ENCODE measurements around the gene DLG3.
"Not testable (repeated sequence)": the region's sequence is repeated elsewhere in the genome, so short reads cannot be mapped to it uniquely, and the experiment has no call there.

The DLG3 gene

DNA sequence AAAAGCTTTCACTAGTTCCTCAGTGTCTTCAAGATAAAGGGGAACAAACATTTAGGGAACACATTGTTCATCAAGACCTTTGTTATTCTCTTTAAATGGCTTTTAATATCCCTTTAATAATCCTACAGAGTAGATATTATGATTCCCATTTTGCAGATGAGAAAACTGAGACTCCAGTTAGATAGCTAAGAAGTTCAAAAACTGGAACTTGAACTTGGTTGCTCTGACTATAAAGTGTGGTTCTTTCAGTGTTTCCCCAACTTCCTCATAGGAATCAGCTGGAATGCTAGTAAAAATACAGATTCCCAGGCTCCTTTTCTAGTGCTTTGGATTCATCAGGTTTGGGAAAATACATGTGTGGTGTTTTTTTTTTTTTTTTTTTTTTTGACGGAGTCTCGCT lies 37.7 kb downstream of the DLG3 start:
- Histone ChIP-seq H3K4me1 (ENCODE audit: control insufficient read depth, insufficient read depth, low read length) (peaks cover 11% of the 10 kb centered on the region), H3K27me3 (ENCODE audit: control insufficient read depth, insufficient read depth, low read length) (no peaks in the 10 kb centered on the region), H3K4me3 (ENCODE audit: low read length) (no peak overlapping the region), H3K9ac (ENCODE audit: low read length) (no peak overlapping the region), H3K36me3 (ENCODE audit: control insufficient read depth, insufficient read depth, low read length) (no peaks in the 10 kb centered on the region), H3K27ac (ENCODE audit: low read depth, low read length) (no peak overlapping the region)

DNA sequence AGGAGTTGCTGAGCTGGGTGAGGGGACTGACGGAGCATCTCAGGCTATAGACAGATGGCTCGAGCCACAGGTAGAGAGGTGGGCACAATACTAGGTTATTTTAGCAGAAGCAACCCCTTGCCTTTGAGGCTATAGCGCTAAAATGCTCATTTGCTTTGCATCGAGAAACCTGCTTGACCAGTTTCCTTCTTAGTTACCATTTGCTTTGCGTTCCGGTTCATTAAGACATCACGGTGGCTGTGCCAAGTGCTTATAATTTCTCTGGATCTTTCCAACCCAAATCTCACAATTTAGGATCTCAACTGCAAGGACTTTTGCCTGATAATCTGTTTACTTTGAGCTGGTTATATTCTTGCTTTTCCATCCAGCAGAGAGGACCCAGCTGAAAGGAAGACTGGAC lies 40.8 kb downstream of the DLG3 start:
- Histone ChIP-seq H3K27ac (ENCODE audit: low read depth, low read length) (no peak overlapping the region), H3K27me3 (ENCODE audit: control insufficient read depth, insufficient read depth, low read length) (no peaks in the 10 kb centered on the region), H3K9ac (ENCODE audit: low read length) (no peak overlapping the region), H3K36me3 (ENCODE audit: control insufficient read depth, insufficient read depth, low read length) (no peaks in the 10 kb centered on the region), H3K4me3 (ENCODE audit: low read length) (no peak overlapping the region), H3K4me1 (ENCODE audit: control insufficient read depth, insufficient read depth, low read length) (no peaks in the 10 kb centered on the region)

DNA sequence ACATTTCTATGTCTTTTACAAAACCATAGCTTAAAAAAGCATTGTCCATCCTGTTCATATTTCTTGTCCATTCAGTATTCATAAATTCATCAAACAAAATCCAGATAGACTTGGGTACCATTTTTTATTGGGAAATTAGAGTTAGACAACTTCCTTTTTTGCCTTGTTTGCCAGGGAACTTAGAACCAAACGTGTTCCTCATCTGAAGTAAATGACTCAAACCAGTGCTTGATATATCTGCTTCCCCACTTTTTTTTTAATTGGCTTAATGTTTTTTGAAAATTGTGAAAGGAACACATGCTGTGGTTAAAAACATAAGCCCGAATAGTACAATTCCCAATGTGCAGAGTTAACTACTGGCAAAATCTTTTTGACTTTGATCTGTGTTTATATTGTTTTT lies 44.2 kb downstream of the DLG3 start:
- Histone ChIP-seq H3K4me1 (ENCODE audit: control insufficient read depth, insufficient read depth, low read length) (no peaks in the 10 kb centered on the region), H3K4me3 (ENCODE audit: low read length) (no peak overlapping the region), H3K36me3 (ENCODE audit: control insufficient read depth, insufficient read depth, low read length) (peaks cover 3% of the 10 kb centered on the region), H3K27me3 (ENCODE audit: control insufficient read depth, insufficient read depth, low read length) (no peaks in the 10 kb centered on the region), H3K27ac (ENCODE audit: low read depth, low read length) (no peak overlapping the region), H3K9ac (ENCODE audit: low read length) (no peak overlapping the region)

DNA sequence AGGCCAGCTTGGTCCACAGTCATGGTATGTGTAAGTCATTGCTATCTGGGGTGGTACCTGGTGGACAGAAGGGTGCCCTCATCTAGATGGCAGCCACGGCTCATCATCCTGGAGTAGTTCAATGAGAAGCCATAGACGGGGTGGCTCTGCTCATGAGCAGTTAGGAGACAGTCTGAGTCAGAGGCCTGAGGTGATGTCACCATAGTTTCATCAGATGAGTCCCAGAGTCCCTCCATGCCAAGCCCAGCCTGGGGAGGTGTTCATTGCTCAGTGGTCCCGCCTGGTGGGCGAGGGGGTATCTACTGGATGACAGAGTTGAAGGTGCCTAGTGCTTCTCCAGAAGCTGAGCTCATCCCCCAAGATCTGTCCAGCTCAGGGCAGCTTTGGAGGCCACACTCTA lies 49.8 kb downstream of the DLG3 start:
- no peak overlapping the region for H3K4me3 ChIP-seq (ENCODE audit: low read length)
- no peak overlapping the region for H3K9ac ChIP-seq (ENCODE audit: low read length)
- H3K27me3 ChIP-seq (ENCODE audit: control insufficient read depth, insufficient read depth, low read length) = no peaks in the 10 kb centered on the region
- no peaks in the 10 kb centered on the region for H3K4me1 ChIP-seq (ENCODE audit: control insufficient read depth, insufficient read depth, low read length)
- H3K27ac ChIP-seq (ENCODE audit: low read depth, low read length) = no peak overlapping the region
- peaks cover 8% of the 10 kb centered on the region for H3K36me3 ChIP-seq (ENCODE audit: control insufficient read depth, insufficient read depth, low read length)

DNA sequence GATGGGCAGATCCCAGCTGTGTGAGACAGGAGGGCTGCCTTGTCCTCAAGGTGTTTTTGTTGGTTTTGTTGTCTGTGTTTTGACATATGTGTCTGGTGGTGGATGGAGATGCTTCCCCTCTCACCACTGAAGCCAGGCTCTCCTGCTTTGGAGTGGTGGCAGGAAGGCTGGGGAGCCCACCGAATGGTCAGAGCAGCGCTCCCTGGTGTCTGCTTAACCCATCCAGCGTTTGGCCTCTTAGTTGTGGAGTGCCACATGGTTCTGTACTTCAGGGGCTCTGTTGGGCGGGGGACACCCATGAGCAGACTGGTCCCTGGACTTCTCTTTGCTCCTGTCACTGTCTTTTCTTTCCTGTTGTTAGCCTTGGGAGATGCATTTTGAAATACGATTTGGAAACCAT lies 51.9 kb downstream of the DLG3 start:
- Histone ChIP-seq H3K4me1 (ENCODE audit: control insufficient read depth, insufficient read depth, low read length) (no peaks in the 10 kb centered on the region), H3K27me3 (ENCODE audit: control insufficient read depth, insufficient read depth, low read length) (no peaks in the 10 kb centered on the region), H3K27ac (ENCODE audit: low read depth, low read length) (no peak overlapping the region), H3K36me3 (ENCODE audit: control insufficient read depth, insufficient read depth, low read length) (peaks cover 11% of the 10 kb centered on the region), H3K4me3 (ENCODE audit: low read length) (no peak overlapping the region), H3K9ac (ENCODE audit: low read length) (no peak overlapping the region)

DNA sequence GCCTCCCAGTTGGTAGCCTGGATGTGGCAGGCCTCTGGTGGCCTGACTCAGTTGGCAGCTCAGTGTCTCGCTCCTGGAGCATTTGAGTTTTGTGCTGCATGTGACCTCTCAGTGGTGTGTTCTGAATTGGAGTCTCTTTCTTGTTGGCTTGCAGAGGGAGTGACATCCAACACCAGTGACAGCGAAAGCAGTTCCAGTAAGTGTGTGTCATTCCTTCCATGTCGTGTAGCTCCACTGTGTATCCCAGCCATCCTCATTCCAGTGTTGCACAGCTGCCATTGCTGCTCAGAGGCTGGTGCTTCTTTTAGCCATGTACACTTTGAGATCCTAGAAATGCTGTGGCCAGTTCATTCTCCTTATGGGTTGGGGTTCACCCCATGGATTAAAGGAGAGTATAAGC lies 52.4 kb downstream of the DLG3 start:
- Histone ChIP-seq H3K36me3 (ENCODE audit: control insufficient read depth, insufficient read depth, low read length) (peaks cover 11% of the 10 kb centered on the region), H3K27ac (ENCODE audit: low read depth, low read length) (no peak overlapping the region)

DNA sequence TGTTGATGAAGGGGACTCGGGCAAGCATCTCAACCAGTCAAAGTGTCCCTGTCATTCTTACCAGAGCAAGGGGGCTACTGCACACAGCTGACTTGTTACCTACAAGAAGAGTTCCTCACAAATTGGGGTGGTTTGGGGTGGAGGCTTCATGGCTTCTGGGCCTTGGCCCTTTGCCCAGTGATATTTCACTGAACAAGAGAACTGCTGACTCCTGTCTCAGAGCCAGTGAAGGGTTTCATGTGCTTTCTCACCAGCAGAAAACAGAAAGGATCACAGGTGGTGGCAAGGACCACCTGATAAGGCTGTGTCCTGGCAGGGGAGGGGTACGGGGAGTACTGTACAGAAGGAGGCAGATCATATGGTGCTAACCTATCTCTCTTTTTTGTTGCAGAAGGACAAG lies 53.5 kb downstream of the DLG3 start:
- Histone ChIP-seq H3K4me3 (ENCODE audit: low read length) (no peak overlapping the region), H3K27me3 (ENCODE audit: control insufficient read depth, insufficient read depth, low read length) (no peaks in the 10 kb centered on the region), H3K36me3 (ENCODE audit: control insufficient read depth, insufficient read depth, low read length) (peaks cover 11% of the 10 kb centered on the region), H3K27ac (ENCODE audit: low read depth, low read length) (no peak overlapping the region), H3K4me1 (ENCODE audit: control insufficient read depth, insufficient read depth, low read length) (no peaks in the 10 kb centered on the region), H3K9ac (ENCODE audit: low read length) (no peak overlapping the region)

More for the DNA sequence above, 52.4 kb downstream of the DLG3 start:
- H3K4me3 ChIP-seq (ENCODE audit: low read length) = no peak overlapping the region
- no peaks in the 10 kb centered on the region for H3K27me3 ChIP-seq (ENCODE audit: control insufficient read depth, insufficient read depth, low read length)
- no peaks in the 10 kb centered on the region for H3K4me1 ChIP-seq (ENCODE audit: control insufficient read depth, insufficient read depth, low read length)
- H3K9ac ChIP-seq (ENCODE audit: low read length) = no peak overlapping the region

DNA sequence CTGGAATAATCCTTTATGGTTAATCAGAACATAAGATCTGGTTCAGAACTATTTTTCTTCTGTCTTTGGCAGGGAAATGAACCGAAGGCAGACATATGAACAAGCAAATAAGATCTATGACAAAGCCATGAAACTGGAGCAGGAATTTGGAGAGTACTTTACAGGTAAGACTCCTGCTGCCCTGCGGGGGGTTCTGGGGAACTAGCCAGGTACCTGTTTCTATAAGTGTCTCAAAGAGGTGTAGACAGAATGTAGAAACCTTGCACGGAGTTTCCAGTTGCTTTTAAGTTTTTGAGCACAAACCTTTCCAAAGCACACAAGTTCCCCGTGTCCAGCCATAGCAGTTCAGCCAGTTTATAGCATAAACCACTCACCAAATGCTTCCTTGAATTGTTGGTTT lies 56.2 kb downstream of the DLG3 start:
- Histone ChIP-seq H3K9ac (ENCODE audit: low read length) (no peak overlapping the region), H3K27me3 (ENCODE audit: control insufficient read depth, insufficient read depth, low read length) (peaks cover 3% of the 10 kb centered on the region), H3K4me3 (ENCODE audit: low read length) (no peak overlapping the region), H3K27ac (ENCODE audit: low read depth, low read length) (no peak overlapping the region), H3K36me3 (ENCODE audit: control insufficient read depth, insufficient read depth, low read length) (peaks cover 6% of the 10 kb centered on the region), H3K4me1 (ENCODE audit: control insufficient read depth, insufficient read depth, low read length) (no peaks in the 10 kb centered on the region)

DNA sequence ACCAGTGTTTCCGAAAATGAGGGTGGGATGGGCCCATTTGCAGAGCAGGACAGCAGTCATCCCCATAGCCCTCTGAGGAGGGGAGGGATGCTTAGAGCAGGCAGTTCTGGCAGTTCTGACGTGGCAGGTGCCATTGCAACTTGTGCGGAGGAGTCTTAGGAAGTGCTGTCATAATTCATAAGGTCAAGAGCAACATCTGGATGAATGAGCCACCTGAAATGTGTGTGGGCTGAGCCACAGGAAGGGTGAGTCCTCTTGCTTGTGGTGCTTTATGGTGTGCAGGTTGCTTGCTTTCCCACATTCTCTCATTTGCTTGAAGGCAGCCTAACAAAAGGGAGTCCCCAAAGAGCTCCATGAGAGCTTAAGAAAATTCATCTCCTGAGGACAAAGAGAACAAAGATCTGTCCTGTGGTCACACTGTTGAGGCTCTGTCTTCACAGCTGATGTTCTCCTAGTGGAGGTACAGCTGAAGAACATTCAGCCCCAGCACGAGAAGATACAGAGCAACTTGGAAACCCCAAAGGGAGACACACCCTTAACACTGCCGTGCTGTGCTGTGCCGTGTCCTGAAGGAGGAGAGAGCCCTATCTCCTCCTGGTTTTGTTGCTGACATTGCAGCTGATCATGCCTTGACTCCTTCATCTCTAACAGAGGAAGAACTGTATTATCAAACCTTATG lies 60.3 kb downstream of the DLG3 start:
- Histone ChIP-seq H3K4me1 (ENCODE audit: control insufficient read depth, insufficient read depth, low read length) (no peaks in the 10 kb centered on the region), H3K36me3 (ENCODE audit: control insufficient read depth, insufficient read depth, low read length) (peaks cover 1% of the 10 kb centered on the region), H3K4me3 (ENCODE audit: low read length) (no peak overlapping the region), H3K9ac (ENCODE audit: low read length) (no peak overlapping the region), H3K27me3 (ENCODE audit: control insufficient read depth, insufficient read depth, low read length) (peaks cover 3% of the 10 kb centered on the region), H3K27ac (ENCODE audit: low read depth, low read length) (no peak overlapping the region)

DNA sequence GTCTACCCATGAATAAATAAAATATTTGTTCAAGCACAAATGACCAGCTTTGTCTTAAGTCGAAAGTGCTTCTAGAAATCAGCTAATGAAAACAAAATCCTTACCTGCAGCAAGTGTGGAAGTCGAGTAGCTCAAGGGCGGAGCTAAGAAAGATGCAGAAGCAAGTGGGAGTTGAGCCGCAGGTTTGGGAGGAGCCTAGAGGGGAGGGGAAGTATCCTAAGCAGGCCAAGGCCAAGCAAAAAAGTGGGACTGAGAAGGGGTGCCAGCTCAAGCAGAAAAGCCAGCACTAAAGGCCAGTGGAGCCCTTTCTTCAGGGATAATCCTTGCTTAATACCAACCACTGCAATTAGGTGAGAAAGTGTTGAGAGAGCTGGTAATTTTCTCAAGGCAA lies 60.8 kb downstream of the DLG3 start:
- no peaks in the 10 kb centered on the region for H3K36me3 ChIP-seq (ENCODE audit: control insufficient read depth, insufficient read depth, low read length)
- H3K4me1 ChIP-seq (ENCODE audit: control insufficient read depth, insufficient read depth, low read length) = no peaks in the 10 kb centered on the region
- H3K27me3 ChIP-seq (ENCODE audit: control insufficient read depth, insufficient read depth, low read length) = peaks cover 3% of the 10 kb centered on the region
- H3K27ac ChIP-seq (ENCODE audit: low read depth, low read length) = no peak overlapping the region
- H3K4me3 ChIP-seq (ENCODE audit: low read length) = no peak overlapping the region
- no peak overlapping the region for H3K9ac ChIP-seq (ENCODE audit: low read length)

DNA sequence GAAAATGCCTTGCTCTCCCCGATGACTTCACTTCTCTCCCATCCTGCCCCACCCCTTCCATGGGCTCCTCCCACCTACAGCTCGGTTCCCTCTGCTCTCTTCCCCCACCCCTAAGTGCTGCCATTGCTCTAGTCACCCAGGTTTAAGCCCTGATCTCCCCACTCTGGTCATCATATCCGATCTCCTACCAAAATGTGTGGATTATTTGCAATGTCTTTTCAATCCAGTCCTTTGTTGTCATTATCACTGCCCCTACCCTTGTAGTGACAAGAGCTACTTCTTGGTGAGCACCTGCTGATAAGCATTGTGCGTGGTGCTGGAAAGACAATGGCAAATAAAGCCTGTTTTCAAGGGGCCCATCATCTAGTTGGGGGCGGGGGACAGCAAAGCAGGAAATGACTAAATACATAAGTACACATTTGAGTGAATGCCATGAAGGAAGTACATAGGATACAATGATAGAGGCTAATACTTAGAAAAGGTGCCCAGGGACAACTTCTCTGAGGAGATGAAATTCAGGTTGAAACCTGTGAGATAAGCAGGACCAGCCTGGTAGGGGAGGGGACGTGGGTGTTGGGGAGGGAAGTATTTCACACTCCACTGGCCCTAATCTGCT lies 63.8 kb downstream of the DLG3 start:
- H3K27me3 ChIP-seq (ENCODE audit: control insufficient read depth, insufficient read depth, low read length) = peaks cover 3% of the 10 kb centered on the region
- no peaks in the 10 kb centered on the region for H3K36me3 ChIP-seq (ENCODE audit: control insufficient read depth, insufficient read depth, low read length)

DNA sequence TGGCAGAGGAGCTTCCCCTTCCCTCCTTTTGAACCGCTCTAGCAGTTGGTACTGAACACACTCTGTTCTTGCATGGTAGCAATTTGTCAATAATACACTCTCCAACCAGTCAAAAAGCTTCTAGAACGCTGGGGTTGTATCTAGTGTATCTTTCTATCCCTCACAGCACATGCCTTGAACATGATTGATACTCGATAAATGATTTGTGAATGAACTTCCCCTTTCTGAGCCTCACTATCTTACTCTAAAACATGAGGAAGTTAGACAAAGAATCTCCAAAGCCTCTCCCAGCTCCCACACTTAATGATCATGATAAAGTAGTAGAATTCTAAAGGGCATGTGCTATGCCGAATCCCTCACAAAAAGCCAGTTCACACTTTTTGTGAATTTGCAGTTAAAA lies 64.4 kb downstream of the DLG3 start:
- Histone ChIP-seq H3K27me3 (ENCODE audit: control insufficient read depth, insufficient read depth, low read length) (peaks cover 3% of the 10 kb centered on the region), H3K27ac (ENCODE audit: low read depth, low read length) (no peak overlapping the region), H3K36me3 (ENCODE audit: control insufficient read depth, insufficient read depth, low read length) (no peaks in the 10 kb centered on the region), H3K4me1 (ENCODE audit: control insufficient read depth, insufficient read depth, low read length) (no peaks in the 10 kb centered on the region), H3K4me3 (ENCODE audit: low read length) (no peak overlapping the region), H3K9ac (ENCODE audit: low read length) (no peak overlapping the region)

More for the DNA sequence above, 63.8 kb downstream of the DLG3 start:
- H3K4me1 ChIP-seq (ENCODE audit: control insufficient read depth, insufficient read depth, low read length) = no peaks in the 10 kb centered on the region
- no peak overlapping the region for H3K4me3 ChIP-seq (ENCODE audit: low read length)
- H3K27ac ChIP-seq (ENCODE audit: low read depth, low read length) = no peak overlapping the region
- no peak overlapping the region for H3K9ac ChIP-seq (ENCODE audit: low read length)

DNA sequence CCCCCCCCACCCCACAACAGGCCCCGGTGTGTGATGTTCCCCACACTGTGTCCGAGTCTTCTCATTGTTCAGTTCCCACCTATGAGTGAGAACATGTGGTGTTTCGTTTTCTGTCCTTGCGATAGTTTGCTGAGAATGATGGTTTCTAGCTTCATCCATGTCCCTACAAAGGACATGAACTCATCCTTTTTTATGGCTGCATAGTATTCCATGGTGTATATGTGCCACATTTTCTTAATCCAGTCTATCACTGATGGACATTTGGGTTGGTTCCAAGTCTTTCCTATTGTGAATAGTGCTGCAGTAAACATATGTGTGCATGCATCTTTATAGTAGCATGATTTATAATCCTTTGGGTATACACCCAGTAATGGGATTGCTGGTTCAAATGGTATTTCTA lies 70.6 kb downstream of the DLG3 start:
- H3K27me3 ChIP-seq (ENCODE audit: control insufficient read depth, insufficient read depth, low read length); H3K36me3 ChIP-seq (ENCODE audit: control insufficient read depth, insufficient read depth, low read length); H3K27ac ChIP-seq (ENCODE audit: low read depth, low read length); H3K9ac ChIP-seq (ENCODE audit: low read length); H3K4me1 ChIP-seq (ENCODE audit: control insufficient read depth, insufficient read depth, low read length); H3K4me3 ChIP-seq (ENCODE audit: low read length): not testable (repeated sequence)

Data from rectal smooth muscle tissue (tissue), 1 donor.